HG02759 (cell line): ENCODE results near the gene EFNB3.

Source experiments
- ATAC-seq: cut with Tn5 transposase; IDR thresholded peaks from one replicate; pipeline ENCODE4 v1.9.1; 2021; ENCODE audit warnings: mild to moderate bottlenecking, moderate library complexity; ENCODE audit not compliant: unreplicated experiment

The EFNB3 gene

DNA sequence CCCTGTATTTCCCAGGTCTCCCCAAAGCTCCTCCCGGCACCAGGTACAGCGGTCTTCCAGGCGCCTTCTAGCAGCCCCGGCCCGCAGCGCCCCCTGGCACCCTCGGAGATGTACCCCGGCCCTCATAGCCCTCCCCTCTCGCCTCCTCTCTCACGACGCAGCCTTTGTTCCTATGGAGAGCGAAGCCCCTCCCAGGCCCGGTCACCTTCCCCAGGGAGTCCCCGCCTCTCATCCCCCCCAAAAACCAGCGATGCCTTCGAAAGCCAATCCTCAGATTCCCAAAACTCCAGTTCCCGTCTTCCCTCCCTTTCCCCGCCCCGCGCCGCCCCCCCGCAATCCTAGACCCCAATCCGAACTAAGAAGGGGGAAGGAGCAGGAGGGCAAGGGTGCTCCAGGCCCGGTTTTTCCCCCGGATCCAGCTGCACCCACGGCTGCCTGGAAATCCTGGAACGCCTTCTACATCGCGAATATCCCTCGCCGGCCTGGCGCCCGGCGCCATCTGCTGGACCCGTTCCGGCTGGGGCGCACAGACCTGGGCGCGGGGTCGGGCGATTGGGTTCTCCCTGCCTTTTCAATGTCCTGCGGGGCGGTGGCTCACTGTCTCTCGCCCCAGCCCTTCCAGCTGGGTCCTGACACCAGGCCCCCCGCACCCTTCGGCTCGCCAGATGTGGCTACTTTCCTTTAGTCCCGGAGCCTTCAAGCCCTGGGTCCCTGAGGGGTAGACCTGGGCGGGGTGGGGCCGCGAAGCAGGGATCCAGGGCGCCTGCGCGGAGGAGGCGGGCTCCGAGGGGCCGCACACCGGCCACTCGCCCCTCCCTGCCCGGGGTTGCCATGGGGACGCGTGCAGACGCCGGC is 12.1 kb downstream of the EFNB3 start, which contains the start of gene DNAH2:
Gene DNAH2 (plus strand): TSS at position 844 of the 855 bp plus-strand sequence. CDS start 1,991 bp downstream, outside the sequence.
- ATAC-seq, result no peak

DNA sequence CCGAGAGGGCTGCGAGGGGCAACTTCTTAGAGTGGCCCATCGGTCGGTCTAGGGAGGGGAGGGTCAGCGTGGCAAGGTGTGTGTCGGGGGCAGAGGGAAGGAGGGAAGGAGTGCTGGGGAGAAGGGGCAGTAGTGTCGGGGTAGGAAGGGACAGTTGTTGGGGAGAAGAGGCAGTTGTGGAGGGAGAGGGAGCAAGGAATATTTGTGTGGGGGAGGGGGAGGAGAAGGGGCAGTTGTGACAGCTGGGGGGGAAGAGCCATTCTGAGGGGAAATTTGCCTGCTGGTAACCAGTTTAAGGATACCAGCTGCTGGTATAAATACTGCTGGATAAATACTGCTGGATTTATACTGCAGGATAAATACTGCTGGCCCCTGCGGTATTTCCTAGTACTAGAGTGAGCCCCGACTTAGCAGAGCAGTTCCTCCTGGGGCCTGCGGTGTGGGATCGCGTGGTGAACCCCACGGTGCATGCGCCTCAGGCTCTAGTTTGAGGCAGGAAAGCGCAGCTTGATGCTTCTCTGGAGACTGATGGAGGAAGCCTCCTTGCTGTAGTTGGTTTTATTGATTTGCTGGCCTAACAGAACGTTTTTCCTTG is 12.9 kb downstream of the EFNB3 start:
- ATAC-seq, result no peak

DNA sequence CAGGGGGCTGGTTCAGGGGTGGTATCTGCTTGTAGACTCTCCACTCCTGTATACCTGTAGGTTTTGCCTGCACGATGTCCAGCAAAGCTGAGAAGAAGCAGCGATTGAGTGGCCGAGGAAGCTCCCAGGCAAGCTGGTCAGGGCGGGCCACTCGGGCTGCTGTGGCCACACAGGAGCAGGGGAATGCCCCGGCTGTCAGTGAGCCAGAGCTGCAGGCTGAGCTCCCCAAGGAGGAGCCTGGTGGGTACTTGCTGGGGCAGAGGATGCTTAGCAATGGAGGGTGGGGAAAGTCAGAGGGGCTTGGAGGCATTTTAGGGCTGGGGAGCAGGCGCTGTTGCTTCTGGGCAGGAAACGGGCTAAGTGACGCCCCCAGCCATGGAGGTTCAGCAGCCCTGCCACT is 14.7 kb downstream of the EFNB3 start:
- no peak for ATAC-seq

- no peak for ATAC-seq
Observed at GRCh38 chr17:7720125-7720524, 15.1 kb downstream of the EFNB3 start.

DNA sequence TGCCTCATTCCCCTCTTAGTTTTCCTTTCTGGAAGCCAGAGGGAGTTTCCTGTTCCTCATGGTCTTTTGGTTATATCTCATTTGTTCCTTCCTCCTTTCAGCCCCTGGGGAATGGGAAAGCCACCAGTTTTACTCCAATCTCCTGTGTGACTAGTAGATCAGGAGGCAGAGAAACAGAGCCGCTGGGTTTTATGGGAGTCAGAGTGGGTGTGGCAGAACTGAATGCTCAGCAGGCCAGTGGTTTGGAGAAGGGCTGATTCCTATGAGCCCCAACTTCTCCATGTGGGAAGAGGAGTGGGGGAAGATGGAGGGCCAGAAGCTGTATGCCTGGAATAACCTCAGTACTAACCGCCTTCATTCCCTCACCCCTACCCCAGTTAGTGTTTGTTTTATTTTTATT is 16.6 kb downstream of the EFNB3 start:
- ATAC-seq, result no peak

GRCh38 chr17:7727886-7728285 is 22.9 kb downstream of the EFNB3 start:
- no peak for ATAC-seq

GRCh38 chr17:7729816-7730215 is 24.8 kb downstream of the EFNB3 start:
- ATAC-seq, result no peak

DNA sequence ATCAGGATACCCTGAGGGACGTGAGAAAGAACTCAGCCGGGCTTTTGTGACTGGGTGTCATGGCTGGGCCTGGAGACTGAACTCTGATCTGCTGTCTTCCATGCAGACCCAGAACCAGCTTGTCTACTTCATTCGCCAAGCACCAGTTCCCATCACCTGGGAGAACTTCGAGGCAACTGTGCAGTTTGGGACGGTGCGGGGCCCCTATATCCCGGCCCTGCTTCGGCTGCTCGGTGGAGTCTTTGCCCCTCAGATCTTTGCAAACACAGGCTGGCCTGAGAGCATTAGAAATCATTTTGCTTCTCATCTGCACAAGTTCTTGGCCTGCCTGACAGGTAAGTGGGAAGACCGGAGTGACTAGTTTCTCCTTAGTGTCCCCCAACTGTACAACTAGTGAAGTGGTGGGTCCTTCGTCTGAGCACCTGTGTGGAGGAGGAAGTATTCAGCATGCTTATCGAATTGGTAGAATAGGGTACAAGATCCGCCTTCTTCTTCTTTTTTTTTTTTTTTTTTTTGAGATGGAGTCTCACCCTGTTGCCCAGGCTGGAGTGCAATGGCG is 28.1 kb downstream of the EFNB3 start:
- no peak for ATAC-seq

- ATAC-seq, result no peak
Observed at GRCh38 chr17:7737601-7738000, 32.6 kb downstream of the EFNB3 start.

- ATAC-seq, result no peak
Observed at GRCh38 chr17:7739746-7740145, 34.7 kb downstream of the EFNB3 start.

GRCh38 chr17:7740481-7741001 is 35.5 kb downstream of the EFNB3 start:
- no peak for ATAC-seq

- ATAC-seq, result no peak
Observed at GRCh38 chr17:7742729-7743128, 37.7 kb downstream of the EFNB3 start.

DNA sequence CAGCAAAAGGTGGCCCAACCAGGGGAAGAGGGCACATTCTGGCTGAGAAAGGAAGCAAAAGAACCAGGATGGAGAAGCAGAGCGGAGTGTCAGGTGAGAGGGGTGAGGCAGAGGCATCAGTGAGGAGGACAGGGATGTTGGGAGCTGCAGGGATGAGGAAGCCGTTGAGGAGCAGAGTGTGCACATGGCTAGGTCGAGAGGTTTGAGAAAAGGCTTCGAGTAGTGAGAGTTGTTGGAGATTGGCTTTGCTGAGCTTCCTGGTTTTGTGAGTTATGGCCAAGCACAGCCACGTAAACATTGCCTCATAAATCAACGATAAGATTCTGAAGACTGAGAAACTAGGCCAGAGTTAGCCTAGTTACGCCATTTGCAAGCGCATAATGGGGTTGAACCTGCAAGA is 39.4 kb downstream of the EFNB3 start:
- ATAC-seq, result no peak

- ATAC-seq, result no peak
Observed at GRCh38 chr17:7745748-7746470, 40.9 kb downstream of the EFNB3 start.

DNA sequence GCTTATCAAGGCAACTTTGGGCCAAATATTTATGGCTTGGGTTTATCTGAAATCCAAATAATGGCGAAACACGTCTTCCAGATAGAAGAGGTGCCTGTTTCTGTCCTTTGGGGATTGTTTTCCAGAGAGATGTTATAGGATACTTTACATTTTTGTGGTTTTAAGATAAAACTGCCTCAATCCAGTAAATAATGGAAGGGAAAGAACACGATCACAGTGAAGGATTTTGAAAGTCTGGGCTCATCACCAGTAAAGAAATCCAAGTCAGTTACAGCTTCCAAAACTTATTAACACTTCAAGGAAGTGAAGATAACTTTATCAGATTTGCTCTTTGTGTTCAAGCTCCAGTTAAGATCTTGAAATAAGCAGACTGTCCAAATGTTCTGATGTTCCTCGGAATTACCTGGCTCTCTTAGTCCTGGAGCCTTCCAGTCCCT is 42.7 kb downstream of the EFNB3 start:
- no peak for ATAC-seq

- no peak for ATAC-seq
Observed at GRCh38 chr17:7748076-7748775, 43.2 kb downstream of the EFNB3 start.

DNA sequence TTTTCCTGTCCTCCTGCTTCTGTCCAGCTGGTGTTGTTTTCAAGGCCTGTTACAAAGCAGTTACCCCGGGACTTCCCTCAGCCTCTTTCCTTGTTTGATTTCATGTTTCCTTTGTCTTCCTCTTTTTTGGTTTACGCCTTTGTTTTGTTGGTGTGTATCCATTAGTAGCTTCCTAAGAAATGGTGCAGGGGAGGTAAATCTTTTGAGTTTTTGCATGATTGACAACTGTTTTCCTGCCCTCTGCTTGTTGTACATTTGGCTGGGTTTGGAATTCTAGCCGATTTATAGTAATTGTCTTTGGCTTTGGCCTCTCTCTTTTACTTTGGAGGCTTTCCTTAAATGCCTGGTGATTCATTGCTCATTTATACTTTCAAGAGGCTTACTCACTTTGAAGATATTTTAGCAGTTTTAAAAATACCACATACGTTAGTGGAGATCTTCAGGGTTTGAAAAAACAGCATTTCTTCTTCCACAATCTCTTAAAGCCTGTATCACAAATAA is 45.4 kb downstream of the EFNB3 start:
- no peak for ATAC-seq

DNA sequence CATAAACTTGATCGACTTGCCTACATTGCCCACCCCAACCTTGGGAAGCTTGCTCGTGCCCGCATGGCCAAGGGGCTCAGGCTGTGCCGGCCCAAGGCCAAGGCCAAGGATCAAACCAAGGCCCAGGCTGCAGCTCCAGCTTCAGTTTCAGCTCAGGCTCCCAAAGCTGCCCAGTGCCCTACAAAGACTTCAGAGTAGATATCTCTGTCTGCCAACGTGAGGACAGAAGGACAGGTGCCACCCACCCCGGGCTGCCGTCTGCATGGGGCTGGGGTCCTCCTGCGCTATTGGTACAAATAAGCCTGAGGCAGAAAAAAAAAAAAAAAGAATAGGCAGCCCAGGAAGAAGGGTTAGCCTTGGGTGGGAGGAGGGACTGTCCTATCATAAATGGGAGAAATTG is 49.7 kb downstream of the EFNB3 start:
- ATAC-seq, result no peak

- ATAC-seq, result no peak
Observed at GRCh38 chr17:7755095-7755890, 50.3 kb downstream of the EFNB3 start.

DNA sequence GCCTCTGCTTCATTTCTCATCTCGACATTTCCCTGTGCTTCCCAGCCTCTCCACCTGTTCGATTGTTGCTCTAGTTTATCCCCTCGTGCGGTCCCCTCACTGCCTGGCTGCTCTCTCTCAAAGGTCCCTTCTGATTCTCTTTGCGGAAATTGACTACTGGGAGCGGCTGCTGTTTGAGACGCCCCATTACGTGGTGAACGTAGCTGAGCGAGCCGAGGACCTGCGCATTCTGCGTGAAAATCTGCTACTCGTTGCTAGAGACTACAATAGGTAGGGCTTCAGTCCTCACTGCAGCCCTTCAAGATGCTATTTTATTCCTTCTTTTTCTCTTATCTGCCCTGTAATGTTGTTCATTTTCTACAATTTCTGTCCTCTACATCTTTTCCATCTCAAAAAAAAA is 52.0 kb downstream of the EFNB3 start:
- no peak for ATAC-seq
